Hematopoietic multipotent progenitor cell treated with erythropoietin and hydrocortisone succinate and interleukin-3 and kit ligand, for 15 days (in vitro differentiated cells): ENCODE measurements around the gene PLOD3.

ENCODE experiments used
- DNase-seq: peaks from one replicate; pipeline ENCODE4 v3.0.0-alpha.2; 2015; ENCODE audit warnings: low spot score

PLOD3 gene

GRCh38 chr7:101239191-101239950 is 22.0 kb upstream of the PLOD3 start:
- DNase-seq: no peak

DNA sequence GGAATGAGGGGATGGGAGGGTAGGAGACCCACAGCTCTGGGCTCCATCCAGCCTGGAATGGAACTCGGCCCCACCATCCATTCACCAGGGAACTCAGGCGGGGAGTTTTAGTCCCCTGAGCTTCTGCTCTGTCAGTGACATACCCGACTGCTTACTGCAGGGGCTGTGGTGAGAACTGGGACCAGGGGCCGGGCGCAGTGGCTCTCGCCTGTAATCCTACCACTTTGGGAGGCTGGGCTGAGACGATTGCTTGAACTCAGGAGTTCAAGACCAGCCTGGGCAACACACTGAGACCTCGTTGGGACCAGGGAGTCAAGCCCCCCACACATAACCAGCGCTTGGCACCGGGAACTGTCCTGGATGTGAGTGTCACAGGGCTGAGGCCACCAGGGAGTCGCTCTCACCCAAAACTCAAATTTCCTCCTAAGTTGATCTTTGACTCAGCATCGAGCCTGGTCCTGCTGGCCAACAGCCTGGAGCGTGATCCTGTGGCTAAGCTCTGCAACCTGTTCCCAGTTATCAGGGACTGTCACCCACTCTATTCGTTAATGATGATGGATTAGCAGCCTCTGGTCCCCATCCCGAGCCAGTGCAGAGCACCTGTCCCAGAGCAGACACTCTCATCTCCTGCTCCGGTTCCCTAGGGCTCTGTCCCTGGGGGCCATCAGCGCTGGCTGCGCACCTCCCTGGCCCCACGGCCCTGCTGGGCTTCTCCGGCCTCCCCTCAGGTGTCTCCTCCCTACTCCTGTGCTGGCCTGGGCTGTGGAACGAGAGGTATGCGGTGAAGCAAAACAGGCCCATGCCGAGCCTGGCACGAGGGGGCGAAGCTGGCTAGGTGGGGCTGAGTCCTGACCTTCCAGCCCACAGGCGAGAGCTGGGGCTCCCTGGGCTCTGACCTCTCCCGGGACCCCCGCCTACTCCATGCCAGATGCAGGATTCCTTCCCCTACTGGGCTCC is 21.1 kb upstream of the PLOD3 start:
- DNase-seq: no peak

DNA sequence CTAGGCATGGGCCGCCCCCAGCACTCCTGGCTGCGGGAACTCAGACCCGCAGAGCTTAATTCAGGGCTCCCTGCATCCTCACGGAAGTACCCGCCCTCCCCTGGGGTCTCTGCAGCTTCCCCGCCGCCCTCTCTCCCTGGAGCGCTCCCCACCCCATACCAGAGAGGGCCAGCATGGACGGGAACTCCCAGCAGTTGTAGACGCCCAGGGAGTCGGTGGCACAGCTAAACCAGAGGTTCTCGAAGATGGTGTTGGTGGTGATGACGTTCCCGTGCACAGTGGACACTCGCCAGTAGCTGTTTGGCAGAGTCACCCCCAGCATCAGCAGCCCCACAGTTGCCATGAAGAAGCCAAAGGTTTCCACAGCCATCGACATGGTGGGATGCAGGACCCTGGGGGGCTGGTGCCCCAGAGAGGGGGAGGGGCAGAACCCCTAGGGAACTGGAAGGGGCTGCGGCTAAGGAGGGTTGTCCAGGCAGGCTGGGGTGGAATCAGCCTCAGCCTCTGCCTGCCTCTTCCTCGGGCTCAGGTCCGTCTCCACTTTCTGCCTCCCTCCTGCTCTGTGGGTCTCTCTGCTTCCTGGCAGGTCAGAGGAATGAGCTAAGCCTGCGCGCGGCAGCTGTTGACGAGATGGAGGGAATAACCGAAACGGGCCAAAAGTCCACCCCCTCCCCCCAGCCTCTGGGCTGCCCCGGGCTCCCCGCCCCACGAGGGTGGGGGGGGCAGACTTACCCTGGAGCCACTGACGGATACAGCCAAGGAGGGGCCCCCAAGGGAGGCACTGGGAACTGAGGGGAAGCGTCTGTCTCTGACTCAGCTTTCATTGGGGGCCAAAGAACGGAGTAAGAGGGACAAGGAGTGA is 20.1 kb upstream of the PLOD3 start, which contains the start of gene CLDN15:
Gene CLDN15 (minus strand): TSS at position 597 of the 862 bp plus-strand sequence. CDS start 221 bp downstream, at position 376.
- no peak for DNase-seq

- no peak for DNase-seq
Observed at GRCh38 chr7:101236292-101236835, 19.0 kb upstream of the PLOD3 start.

DNA sequence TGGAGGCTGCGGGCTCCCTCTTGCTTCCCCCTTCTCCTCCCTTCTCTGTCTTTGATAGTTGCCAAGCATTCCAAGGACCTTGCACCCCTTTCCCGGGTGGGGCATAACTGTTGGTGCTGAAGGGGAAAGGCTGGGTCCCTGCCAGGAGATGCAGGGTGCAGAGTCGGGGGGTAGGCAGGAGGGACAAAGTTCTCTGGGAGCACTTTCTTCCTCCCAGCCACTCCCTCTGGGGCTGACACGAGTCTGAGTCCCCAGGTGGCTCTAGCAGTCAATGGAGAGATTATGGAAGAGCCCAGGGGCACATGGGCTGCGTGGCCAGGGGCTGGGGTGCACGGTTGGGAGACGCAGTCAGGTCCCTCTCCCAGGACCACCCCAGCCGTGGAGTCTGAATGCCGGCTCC is 18.1 kb upstream of the PLOD3 start:
- no peak for DNase-seq

GRCh38 chr7:101235050-101235449 is 17.7 kb upstream of the PLOD3 start:
- DNase-seq: peak; percentile 58

DNA sequence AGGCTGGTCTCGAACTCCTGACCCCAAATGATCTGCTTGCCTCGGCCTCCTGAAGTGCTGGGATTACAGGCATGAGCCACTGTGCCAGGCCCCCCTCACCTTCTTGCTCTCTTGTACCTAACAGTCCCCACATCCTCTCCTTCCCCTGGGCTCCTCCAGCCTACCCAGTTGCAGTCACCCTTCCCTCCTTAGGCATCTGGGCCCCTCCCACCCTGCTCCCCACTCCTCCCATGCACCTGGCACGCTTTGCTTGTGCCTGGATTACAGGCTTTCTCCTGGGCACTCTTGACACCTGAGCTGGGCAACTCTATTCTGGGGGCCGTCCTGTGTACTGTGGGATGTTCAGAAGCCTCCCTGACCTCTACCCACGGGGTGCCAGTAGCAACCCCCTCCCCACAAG is 17.3 kb upstream of the PLOD3 start:
- DNase-seq: no peak

GRCh38 chr7:101233907-101234547 is 16.6 kb upstream of the PLOD3 start:
- DNase-seq: no peak

- no peak for DNase-seq
Observed at GRCh38 chr7:101232141-101232850, 14.9 kb upstream of the PLOD3 start.

DNA sequence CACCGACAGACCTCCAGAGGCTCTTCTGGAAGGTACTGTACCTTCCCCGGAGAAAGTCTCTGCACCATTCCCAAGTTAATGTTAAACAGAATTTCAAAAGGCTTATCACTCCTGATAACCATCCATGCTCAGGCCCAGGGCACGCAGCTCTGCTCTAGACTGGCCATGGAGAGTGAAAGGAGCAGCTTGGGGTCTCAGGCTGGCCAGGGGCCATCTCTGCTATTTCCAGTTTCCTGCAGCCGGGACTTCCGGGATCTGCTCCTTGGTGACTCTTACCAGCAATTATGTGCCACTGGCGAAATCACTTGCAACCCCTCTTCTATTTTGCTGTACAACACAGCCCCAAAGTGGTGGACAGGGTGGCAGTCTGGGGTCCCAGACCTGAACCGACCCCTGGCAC is 14.3 kb upstream of the PLOD3 start:
- no peak for DNase-seq

DNA sequence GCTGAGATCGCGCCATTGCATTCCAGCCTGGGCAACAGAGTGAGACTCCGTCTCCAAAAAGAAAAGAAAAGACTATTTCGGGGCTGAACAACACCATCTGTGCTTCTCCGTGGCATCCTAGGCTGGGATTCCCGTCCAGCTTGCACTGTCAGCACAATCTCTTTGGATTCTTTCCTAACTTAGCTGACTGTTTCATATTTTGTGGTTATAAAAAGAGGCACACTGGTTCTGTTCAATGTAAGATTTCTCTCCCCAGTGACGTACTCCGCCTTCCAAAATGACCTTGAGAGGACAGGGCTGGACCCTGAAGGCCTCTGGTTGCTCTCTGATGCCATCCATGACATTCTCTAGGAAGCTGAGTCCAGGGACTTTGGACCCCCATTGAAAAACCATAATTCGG is 9.3 kb upstream of the PLOD3 start:
- DNase-seq: no peak

- DNase-seq: no peak
Observed at GRCh38 chr7:101225650-101226049, 8.3 kb upstream of the PLOD3 start.

- no peak for DNase-seq
Observed at GRCh38 chr7:101223528-101223927, 6.1 kb upstream of the PLOD3 start.

DNA sequence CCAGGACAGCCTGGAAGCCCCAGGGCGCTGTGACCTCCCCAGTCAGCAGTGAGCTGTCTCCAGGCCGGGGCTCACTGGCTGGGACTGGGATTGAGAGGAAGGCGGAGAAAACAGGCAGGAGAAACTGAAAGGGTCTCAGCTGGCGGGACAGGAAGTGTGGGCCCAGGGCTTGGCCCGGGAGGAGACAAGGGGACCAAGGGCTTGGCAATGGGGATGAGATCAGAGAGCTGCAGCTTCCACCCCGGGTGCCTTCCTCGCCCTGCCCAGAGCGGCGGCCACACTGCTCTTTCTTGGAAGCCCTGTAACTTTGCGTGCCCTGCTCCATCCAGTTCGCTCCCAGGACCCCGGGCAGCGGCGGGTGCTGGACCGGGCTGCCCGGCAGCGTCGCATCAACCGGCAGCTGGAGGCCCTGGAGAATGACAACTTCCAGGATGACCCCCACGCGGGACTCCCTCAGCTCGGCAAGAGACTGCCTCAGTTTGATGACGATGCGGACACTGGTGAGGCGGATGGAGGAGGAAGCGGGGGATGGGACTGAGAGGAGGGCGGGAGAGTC is 5.0 kb upstream of the PLOD3 start:
- no peak for DNase-seq

DNA sequence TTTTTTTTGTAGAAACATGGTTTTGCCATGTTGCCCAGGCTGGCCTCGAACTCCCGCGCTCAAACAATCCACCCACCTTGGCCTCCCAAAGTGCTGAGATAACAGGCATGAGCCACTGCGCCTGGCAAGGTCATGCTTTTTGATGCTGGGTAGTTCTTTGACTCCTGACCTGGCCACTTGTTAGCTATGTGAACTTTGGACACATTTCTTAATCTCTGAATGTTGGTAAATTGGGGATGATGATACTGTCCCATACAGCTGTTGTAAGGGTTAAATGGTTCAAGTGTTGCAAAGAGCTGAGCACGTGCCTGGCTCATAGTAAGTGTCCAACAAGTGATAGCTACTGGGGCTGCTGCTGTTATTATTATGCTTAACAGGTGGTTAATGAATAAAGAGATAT is 2.9 kb upstream of the PLOD3 start:
- no peak for DNase-seq

DNA sequence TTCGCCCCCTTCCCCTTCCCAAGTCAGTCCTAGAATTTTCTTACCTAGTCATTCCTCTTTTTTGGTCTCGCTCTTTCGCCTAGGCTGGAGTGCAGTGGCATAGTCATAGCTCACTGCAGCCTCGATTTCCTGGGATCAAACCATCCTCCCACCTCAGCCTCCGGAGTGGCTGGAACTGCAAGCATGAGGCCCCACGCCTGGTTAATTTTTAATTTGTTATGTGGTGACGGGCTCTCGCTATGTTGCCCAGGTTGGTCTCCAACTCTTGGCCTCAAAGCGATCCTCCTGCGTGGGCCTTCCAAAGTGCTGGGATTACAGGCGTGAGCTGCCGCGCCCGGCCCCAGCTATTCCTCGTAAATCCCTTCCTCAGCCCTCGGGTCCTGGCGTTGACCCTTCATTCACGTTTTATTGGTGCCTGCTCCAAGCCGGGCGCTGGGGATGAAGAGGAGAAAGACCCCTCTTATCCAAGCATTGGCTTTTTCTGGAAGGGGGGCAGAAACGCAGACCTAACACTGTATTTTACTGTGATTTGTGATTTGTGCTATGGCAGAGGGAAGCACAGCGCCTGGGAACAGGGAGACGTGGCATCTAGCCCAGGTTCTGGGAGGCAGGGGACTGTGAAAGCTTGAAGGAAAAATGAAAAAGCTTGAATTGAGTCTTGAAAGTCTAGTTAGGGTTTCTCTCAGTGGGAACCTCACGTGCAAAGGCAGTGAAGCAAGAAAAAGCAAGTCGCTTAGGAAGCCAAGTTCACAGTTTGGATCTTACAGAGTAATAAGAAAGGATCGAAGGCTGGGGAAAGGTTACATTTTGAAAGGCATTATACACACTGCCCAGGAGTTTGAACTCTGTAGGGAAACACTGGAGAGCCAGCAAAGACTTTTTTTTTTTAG is 1.1 kb upstream of the PLOD3 start:
- DNase-seq: no peak

DNA sequence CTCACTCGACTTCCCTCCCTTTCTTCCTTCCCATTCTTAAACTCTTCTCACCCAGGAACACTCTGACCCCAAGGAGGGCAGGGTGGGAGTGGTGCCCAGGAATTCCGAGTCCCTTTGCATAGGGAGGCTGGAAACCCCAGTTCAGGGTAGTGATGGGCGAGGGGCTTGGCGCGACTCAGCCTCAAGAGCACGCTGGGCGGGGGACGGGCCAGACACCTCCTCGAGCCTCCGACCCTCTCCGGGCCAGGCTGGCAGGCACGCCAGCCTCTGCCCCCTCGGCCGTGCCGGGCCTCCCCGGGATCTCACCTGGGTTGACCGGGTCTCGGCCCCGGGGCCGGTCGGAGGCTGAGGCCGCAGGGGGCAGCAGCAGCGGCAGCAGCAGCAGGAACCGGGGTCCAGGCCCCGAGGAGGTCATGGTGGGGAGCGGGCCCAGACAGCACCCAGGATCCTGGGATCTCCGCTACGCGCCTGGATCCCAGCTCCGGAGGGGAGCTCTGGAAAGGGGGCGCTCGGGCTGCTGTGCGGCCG is 457 bp downstream of the PLOD3 start:
- peak; percentile 35 for DNase-seq

GRCh38 chr7:101216001-101216859 is 1.2 kb downstream of the PLOD3 start:
- DNase-seq: no peak
